Stimulated activated CD8-positive, alpha-beta memory T cell treated with anti-CD3 and anti-CD28 coated beads, Interleukin-12 subunit alpha, Interleukin-12 subunit beta, amount 100 ng/mL, for 4 hours (primary cell): ENCODE measurements around the gene TENM4.
"Not testable (repeated sequence)": the region's sequence is repeated elsewhere in the genome, so short reads cannot be mapped to it uniquely, and the experiment has no call there.

Experiments used
- DNase-seq: peaks from one replicate; pipeline ENCODE4 v3.0.0-alpha.2; 2020; ENCODE audit warnings: low read depth

Gene TENM4

DNA sequence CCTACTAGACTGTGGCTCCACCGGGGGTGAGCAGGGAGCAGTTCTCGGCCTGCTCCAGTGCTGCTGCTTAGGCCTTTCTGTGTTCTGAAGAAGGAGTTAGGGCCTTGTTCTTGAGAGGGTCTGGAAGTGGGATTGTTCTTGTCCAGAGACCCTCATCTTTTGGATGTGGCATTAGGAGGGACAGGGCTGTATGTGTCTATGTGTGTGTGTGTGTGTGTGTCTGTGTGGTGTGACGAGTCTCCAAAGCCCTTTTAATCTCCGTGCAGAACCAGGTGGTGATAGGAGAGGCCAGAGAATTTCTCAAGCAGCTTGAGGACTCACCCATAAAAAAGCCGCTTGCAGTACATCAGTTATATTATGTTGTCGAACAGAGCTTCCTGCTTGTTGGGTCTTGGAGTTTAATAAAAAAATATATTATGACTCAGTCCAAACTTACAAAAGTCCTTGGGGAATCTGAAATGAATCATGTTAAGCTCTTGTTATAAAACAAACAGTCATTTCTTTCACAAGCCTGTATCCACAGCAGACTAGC is 196.5 kb downstream of the TENM4 start:
- DNase-seq = no peak

DNA sequence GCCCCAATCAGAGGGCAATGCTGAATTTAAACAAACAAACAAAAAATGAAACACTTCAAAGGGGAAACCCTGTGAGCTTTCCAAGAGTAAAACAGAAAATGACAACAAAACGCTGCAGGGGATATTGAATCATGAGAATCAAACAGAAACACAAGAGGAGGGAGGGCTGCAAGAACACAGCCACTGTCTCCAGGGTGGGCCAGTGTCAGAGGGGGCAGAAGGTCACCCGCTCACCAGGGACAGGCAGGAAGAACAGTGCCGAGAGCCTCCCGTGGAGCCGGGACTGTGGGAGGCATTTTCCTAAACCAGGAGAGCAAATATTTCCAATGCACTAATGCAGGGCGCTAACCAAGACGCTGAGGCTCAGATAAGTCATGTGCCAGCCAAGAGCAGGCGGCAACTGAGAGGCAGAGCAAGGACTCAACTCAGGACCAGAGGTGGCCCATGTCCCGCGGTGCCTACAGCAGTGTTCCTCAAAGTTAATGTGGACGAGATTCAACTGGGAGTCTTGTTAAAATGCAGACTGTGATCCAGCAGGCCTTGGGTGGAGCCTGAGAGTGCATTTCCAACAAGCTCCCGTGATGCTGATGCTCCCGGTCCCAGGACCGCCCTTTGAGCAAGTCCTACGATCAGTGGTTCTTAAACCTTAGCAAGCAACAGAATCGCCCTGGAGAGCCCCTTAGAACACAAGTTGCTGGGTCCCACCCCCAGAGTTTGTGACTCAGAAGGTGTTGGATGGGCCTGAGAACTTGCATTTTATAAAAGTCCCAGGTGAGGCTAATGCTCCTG is 197.2 kb downstream of the TENM4 start:
- no peak for DNase-seq

GRCh38 chr11:79242616-79243015 is 198.2 kb downstream of the TENM4 start:
- DNase-seq = no peak

DNA sequence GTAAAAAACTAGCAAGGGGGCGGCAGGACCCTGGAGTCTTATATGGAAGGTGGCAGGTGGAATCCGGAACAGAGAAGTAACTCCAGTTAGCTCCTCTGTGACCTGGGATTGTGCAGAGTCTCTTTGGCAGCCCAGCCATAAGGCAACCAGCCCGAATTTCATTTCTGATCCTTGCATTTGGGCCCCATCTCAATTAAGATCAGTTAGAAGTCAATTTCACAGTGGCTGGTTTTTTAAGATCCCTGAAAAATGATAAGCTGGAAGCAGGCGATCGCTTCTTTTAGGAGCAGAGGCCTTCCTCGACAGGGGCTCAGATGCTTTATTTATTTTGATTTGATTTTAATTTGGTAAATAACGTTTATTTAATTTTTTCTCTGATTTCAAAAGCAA is 199.0 kb downstream of the TENM4 start:
- no peak for DNase-seq

DNA sequence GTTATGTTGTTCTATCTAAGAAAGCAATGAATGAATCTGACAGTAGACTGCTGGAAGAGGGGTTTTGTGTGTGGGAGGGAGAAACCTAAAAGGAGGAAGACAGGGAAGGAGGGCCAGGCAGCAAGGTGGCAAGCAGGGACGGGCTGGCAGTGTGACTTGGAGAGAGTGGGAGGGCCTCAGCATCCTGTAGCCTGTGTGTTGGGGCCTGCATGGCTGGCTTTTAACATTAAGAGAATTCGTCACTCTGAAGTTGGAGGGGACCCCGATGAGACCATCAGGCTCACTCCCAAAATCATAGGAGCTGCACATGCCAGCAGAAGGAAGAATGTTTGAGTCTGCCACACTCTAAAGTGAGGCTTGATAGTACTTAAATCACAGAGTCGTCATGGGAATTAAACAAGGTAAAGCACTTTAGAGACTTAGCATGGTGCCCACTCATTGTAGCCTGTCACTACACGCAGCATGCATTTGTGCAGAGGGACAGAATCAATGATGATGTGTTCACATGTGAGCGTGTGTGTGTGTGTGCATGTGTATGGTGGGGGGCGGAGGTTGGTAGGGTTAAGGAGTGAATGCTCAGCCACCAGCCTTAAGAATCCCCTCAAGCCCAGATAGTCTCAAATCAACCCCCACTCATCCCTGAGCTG is 199.5 kb downstream of the TENM4 start:
- DNase-seq = no peak

DNA sequence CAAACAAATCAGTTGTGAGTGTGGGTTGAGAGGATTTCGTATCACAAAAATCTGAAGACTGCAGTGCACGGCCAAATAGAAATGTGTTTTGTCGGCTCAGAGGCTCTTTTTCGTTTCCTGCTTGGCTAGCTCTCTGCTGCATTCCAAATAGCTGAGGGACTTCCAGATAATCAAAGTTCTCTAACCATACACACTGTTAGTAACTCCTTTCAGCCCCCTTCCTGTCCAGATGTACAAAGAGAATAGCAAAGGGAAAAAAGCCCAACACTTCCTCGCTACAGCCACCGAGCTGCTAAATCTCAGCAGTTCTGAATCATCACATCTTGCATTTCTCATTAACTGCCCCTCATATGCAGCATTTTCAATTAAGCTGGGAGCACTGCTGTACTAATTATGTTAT is 203.1 kb downstream of the TENM4 start:
- no peak for DNase-seq

DNA sequence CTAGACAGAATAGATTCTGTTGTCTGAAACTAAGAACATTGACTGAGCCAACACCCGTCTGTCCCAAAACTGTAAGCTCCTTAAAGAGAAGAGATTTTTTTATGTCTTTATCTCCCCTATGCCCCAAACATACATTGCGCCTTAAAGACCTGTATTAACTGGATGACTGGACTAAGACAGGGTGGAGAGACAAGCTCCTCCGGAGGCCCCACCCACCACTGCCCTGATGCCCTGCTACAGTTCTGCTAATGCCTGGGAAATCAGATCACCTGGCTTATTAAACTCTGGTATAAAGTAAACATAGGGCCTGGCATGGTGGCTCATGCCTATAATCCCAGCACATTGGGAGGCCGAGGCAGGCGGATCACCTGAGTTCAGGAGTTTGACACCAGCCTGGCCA is 203.7 kb downstream of the TENM4 start:
- DNase-seq = no peak

DNA sequence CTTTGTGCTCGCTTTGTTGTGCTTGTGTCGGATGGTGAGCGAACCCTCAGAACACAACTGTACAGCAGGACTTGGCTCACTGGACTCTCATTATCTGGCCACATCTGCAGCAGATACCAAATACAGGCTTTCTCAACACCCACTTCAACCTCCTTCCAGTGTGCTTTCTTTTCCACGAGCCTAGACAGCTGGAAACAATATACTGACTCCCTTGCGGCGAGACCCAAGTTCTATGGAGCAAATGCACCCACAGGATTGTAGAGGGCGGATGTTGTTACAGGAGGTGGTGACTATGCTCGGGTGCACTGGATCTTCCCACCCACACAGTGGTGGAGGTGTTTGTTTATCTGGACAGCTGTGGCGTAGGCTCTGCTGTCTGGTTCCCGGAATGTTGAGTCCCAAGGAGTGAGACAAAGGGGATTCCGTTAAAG is 204.3 kb downstream of the TENM4 start:
- no peak for DNase-seq

GRCh38 chr11:79235696-79236095 is 205.1 kb downstream of the TENM4 start:
- no peak for DNase-seq

GRCh38 chr11:79232346-79232745 is 208.5 kb downstream of the TENM4 start:
- no peak for DNase-seq

GRCh38 chr11:79229047-79229446 is 211.8 kb downstream of the TENM4 start:
- no peak for DNase-seq

DNA sequence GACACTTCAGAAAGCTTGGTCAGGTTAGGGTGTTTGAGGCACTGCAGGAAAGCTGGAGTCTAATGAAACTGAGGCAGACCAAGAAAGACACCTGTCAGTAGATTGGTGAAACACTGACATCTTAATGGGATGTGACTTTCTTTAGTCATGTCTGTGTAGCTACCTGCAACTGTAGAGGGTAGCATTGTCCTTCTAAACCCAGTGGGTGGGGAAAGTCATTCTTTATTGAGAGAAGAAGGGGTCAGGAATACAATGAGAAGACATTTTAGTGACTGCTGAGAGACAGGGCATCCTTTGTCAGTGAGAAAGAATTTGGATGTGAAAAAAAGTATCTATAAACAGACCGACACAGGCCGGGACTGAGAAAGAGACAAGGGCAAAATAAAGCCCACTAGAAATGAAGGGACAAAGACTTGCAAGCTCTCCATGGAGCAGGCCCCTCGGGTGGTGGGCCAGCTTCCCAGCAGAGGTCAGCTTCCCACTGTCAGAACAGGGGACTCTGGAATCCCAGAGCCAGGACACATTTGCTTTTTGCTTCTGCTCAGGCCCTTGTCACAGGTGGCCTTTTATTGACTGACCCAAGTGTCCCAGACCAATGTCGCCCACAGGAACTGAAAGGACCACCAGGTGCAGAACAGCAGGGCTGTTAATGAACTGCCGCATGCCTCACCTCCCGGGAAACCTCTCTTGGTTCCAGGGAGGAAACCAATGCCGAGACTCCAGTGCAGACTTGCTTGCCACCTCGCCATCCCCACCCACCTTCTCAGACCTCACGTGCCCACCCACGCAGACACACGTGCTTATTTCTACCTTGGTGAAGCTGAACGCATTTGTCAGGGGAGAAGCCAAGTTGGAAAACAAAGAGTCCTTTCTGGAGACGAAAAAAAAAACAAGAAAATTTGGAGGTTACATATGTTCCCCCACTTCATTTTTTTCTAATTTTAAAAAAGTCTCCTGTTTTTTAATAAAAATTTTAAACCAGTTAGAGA is 212.8 kb downstream of the TENM4 start:
- DNase-seq = no peak

DNA sequence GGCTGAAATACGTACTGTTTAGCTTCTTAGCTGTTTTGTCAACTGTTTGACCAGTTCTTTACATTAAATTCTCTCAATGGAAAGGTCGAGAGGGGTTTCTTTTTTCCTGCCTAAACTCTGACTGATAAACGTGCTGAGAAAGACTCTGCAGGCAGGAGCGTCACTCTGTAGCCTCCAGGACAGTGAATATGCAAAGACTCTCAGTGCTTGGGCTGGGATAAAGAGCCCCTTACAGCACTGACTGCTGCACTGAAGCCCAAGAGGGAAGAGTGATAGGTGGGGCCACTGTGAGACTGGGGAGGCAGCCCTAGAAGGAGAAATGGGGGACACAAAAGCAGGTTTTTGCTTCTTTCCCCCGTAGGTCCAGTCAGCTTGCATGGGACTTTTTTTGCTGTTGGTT is 213.5 kb downstream of the TENM4 start:
- no peak for DNase-seq

DNA sequence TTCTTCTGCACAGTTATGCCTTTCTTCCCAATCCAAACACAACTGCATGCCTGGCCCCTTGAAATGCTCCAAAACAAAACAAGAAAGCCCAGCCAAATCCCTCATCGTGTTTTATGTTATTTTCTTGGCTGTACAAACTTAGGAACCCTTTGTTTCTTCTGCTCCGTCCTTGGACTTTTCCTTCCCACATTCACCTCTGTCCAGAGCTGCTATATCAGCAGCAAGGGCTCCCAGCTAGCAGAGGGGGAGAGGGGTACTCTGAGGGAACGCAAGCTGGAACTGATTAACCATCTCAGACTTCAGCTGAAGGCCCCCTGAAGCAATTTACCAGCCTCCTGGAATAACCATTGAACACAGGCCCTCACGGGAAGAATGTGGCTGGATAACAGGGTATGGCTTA is 214.7 kb downstream of the TENM4 start:
- DNase-seq = no peak

- not testable (repeated sequence) for DNase-seq
Observed at GRCh38 chr11:79222163-79222562, 218.7 kb downstream of the TENM4 start.

DNA sequence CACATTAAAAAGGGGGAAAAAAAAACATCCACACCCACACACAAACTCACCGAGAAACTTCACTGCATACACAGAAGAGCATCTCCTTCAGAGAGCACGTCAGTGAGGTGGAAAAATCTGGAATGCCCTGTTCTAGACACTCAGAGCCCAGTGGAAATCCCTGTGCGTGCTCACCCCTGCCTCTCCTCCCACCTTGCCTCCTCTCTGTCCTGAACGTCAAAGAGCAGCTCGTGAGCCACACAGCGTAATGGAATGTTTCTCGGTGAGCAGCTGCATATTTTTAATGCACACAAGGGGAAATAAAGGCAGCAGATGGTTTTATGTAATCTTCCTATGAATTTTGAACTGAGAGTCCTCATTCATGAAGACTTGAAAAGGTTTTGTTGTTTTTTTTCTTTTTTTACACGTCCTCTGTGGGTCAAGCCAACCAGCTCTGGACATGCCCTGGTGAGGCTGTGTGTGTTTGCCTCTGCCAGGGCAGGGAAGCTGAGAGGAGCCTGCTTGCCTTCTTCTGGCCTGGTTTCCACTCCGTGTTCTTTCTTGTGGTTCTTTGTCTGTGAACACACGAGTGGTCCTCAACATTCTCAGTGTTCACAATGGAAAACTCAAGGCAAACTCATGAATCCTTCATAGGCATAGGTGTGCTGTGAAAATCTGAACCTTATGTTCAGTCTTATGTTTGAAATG is 219.2 kb downstream of the TENM4 start:
- DNase-seq = no peak

GRCh38 chr11:79220171-79220570 is 220.7 kb downstream of the TENM4 start:
- no peak for DNase-seq

DNA sequence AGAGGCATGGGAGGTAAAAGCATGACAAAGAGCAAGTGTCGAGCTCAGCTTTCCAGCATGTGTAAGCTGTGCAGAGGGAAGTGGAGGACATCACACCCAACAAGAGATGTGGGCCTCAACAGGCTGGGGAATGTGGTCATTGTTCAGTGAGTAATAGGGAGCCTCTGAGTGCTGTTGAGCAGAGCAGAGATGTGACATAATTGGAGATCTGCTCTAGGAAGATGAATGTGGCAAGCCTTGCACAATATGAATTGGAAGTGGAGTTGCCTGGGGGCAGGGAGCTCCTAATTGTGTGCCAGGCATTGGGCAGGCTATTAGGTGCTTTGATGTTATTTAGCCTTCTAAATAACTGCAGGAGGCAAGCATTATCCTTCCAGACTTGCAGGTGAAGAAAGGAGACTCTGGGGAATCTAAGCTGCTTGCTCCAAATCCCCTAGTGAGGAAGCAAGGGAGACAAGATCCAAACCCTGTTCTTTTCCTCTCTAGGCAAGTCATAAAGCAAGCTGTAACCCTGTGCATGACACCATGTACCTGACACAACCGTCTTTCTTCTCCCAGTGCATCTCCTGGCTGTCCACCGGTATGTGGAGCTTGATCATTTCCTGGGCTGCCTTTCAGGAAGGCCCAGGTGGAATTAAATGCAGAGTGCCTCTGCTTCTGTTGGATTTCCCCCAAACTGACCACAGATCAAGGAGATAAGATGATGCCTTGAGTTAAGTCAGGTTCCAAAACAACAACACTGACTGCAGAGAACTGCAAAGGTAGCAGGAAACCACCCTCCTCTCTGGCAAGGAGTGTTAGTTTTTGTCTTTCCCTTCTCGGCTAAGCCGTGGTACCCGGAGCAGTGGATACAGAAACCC is 221.4 kb downstream of the TENM4 start:
- no peak for DNase-seq

DNA sequence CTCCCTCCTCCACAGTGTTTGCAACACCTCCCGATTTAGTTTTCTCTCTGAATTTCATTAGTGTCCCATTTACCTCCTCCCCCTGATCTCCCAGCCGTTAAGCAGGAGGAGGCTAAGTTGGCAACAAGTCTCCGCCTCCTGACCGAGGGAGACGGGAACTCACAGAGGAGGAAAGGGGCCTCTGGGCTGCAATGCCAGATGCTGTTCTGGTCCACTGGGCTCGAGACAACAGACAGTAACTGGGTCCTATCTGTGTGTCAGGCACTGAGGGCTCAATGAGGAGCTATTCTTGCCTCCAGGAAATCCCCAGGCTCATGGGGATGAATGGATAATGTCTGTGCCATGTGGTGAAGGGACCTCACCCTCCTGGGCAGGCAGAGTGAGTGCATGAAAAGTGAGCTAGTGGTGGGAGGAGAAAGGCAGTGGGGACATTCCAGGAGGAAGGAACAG is 228.1 kb downstream of the TENM4 start:
- no peak for DNase-seq

DNA sequence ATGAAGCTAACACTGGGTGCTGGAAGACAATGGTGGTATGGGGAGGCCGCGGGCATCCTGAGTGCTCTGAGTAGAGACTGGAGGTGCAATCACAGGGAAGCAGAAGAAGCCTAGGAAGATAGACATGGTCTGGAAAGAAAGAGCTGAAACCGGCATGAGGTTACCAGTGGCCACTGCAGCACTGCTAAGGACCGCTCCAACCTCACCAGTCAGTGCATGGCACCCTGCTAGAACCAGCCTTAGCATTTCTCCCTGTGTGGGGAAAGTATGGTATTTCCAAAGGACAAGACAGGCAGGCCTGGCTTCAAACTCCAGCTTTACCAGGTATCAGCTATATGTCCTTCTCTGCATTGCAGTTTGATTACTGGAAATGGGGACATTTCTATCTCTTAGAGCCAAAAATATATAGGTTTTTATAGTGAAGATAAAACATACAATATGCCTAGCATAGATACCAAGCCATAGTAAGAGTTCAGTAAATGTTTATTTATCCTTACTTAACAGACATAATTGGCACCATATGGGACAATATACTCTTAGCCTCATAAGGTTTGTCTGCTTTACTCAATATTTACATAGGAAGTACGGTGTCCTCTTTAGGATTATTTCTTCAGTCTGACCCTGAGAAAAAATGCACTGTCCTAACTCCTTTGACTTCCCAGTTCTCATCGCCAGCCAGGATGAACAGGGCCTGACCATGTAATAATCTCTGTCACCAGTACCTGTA is 231.1 kb downstream of the TENM4 start:
- no peak for DNase-seq
